Activated naive CD4-positive, alpha-beta T cell treated with anti-CD3 and anti-CD28 coated beads, Interleukin-2, amount 10 ng/mL, durations not matched to agents 7 days and 5 days (primary cell): ENCODE measurements around the gene PTH2.
A peak's percentile ranks its signal among the peaks of the same experiment; 100 is the strongest.

ENCODE experiments used
- CTCF ChIA-PET: fragments of 350-600 bp; sonication (Branson Sonifier 250); formaldehyde crosslinking; loops from one replicate; lab custom pipeline; 2021; ENCODE audit warnings: antibody characterized with exemption; lab: Charles Lee
- DNase-seq: peaks from one replicate; pipeline ENCODE4 v3.0.0-alpha.2; 2020
- H3K27ac Mint-ChIP-seq: one replicate; pipeline ENCODE4 v1.8.0; 2021; ENCODE audit warnings: mild to moderate bottlenecking, moderate library complexity, mixed read lengths
- H3K27me3 Mint-ChIP-seq: one replicate; pipeline ENCODE4 v1.8.0; 2021; ENCODE audit warnings: mild to moderate bottlenecking, mixed read lengths
- H3K36me3 Mint-ChIP-seq: one replicate; pipeline ENCODE4 v1.8.0; 2021; ENCODE audit warnings: mixed read lengths
- H3K4me1 Mint-ChIP-seq: one replicate; pipeline ENCODE4 v1.8.0; 2021; ENCODE audit warnings: mixed read lengths
- H3K4me3 Mint-ChIP-seq: one replicate; pipeline ENCODE4 v1.8.0; 2021; ENCODE audit warnings: mild to moderate bottlenecking, moderate library complexity, mixed read lengths
- H3K9me3 Mint-ChIP-seq: one replicate; pipeline ENCODE4 v1.8.0; 2021; ENCODE audit warnings: mixed read lengths

PTH2 gene

DNA sequence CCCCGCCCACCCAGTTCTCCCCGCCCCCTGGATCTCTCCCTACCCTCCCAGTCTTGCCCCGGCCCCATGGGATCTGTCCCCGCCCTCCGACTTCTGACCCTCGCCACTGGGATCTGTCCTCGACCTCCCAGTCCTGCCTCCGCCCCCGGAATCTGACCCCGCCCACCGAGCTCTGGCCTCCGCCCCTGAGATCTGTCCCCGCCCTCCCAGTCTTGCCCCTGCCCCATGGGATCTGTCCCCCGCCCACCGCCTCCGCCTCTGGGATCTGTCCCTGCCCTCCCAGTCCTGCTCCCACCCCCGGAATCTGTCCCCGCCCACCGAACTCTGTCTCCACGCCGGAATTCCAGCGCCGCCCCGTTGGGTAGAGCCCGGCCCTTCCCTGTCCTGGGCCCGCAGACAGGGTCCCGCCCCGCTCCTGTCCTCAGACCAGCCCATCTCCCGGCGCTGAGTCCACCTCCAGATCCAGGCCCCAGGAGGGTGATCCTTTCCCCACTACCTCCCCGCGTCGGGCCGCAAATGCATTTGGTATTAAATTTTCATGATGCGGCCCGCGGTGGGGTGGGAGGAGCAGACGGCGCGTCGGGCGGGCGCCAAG, 19.6 kb upstream of the PTH2 start:
- Mint-ChIP-seq H3K9me3 (no peaks in the 10 kb centered on the region), H3K27ac (peak overlapping the region; percentile 81), H3K4me3 (peak overlapping the region; percentile 81), H3K27me3 (peaks cover 62% of the 10 kb centered on the region), H3K36me3 (peaks cover 22% of the 10 kb centered on the region), H3K4me1 (peaks cover 59% of the 10 kb centered on the region)
- DNase-seq, result peak; percentile 86
- CTCF ChIA-PET, result interaction anchor here (0.6 to 2.0 kb wide), 7 partner anchors 9 to 80 kb away, joined by 3 to 13 read pairs (median 4); partner anchors contain the start of genes DKKL1, GFY and PIH1D1

DNA sequence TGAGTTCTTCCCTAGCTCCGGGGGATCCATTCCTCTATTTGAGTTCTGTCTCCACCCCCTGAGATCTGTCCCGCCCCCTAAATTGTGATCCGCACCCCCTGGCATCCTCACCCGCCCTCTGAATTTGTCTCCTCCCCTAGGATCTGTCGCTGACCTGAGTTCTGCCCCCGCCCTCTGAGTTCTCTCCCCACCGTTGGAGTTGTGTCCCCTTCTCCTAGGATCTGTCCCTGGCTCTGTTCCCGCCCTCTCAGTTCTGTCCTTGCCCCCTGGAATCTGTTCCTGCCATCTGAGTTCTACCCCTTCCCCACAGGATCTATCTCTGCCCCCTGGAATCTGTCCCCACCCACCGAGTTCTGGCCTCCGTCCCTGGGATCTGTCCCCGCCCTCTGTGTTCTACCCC, 19.1 kb upstream of the PTH2 start:
- peak; percentile 52 for DNase-seq
- CTCF ChIA-PET, result interaction anchor here (1.0 to 2.0 kb wide), 5 partner anchors 10 to 79 kb away, joined by 3 to 13 read pairs (median 4); partner anchors contain the start of genes DKKL1 and PIH1D1
- H3K4me1 Mint-ChIP-seq, result peaks cover 54% of the 10 kb centered on the region
- peaks cover 67% of the 10 kb centered on the region for H3K27me3 Mint-ChIP-seq
- H3K9me3 Mint-ChIP-seq, result no peaks in the 10 kb centered on the region
- peak overlapping the region; percentile 81 for H3K4me3 Mint-ChIP-seq
- no peak overlapping the region for H3K27ac Mint-ChIP-seq
- H3K36me3 Mint-ChIP-seq, result peaks cover 17% of the 10 kb centered on the region

DNA sequence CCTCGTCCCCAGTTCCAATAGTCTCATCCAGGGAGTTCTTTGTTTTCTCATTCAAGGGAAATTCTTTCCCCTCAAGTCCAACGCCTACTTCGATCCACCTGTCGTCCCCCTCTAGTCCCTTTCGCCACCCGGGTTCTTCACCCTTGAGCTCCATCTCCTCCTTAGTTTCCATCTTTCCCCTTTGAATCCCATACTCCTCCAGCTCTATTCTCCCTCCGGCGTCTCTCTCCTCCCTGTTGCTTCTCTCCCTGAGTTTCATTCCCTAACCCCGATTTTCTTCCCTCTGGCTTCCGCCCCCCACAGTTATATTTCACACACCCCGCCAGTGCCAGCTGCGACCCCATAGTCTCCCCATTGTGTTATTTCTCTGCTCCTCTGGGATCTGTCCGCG, 18.7 kb upstream of the PTH2 start:
- Mint-ChIP-seq H3K4me1 (peaks cover 51% of the 10 kb centered on the region), H3K36me3 (peaks cover 14% of the 10 kb centered on the region), H3K4me3 (peak overlapping the region; percentile 81), H3K27ac (no peak overlapping the region), H3K9me3 (no peaks in the 10 kb centered on the region), H3K27me3 (peaks cover 71% of the 10 kb centered on the region)
- no peak for DNase-seq
- CTCF ChIA-PET, result interaction anchor here (1.6 to 2.0 kb wide), 4 partner anchors 10 to 50 kb away, joined by 4 to 13 read pairs (median 5); partner anchors contain the start of gene PIH1D1

DNA sequence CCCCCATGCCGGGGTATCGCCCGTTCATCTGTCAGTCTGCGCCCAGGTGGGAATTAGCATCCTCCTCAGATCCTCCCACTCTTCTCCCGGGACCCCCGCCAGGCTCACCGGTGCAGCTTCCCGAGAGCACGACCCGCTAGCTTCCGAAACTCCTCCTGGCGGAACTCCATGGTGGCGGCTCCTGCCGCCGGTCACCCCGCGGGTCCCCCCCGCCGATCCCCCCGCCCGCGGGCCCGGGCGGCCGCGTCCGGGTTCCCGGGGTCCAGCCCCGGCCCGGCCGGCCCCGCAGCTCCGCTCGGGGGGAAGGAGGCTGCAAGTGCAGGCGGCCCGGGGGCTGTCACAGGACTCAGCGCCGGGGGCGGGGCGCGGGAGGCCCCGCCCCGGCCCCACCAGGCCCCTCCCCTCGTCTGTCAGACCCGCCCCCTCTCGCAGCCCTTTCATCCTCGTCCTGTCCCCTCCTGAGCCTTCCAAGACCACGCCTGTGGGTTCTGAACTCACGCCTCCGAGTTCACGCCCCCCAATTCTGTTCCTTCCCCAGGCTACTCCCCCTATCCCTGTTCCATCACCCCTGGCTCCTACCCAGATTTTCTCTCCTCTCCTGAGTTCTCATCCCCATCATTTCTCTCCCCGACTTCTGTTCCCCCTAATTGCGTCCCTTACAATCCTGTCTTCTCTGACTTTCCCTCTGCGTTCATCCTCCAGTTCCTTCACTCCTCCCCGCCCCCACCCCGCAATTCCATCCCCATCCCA, 18.1 kb upstream of the PTH2 start, which contains the start of gene SLC17A7:
Gene SLC17A7, minus strand, starts transcription at position 318 of the 750 bp plus-strand sequence. Its CDS starts 148 bp downstream, at position 170.
- Mint-ChIP-seq H3K9me3 (no peaks in the 10 kb centered on the region), H3K4me3 (peak within 1 kb of the TSS; percentile 81), H3K4me1 (peaks cover 49% of the 10 kb centered on the region), H3K27me3 (peaks cover 76% of the 10 kb centered on the region), H3K36me3 (peaks cover 8% of the 10 kb centered on the region), H3K27ac (no peak within 1 kb of the TSS)
- CTCF ChIA-PET, result interaction anchor here (0.5 to 2.0 kb wide), 5 partner anchors 11 to 49 kb away, joined by 3 to 13 read pairs (median 4); partner anchors contain the start of gene PIH1D1
- DNase-seq, result peak; percentile 68

DNA sequence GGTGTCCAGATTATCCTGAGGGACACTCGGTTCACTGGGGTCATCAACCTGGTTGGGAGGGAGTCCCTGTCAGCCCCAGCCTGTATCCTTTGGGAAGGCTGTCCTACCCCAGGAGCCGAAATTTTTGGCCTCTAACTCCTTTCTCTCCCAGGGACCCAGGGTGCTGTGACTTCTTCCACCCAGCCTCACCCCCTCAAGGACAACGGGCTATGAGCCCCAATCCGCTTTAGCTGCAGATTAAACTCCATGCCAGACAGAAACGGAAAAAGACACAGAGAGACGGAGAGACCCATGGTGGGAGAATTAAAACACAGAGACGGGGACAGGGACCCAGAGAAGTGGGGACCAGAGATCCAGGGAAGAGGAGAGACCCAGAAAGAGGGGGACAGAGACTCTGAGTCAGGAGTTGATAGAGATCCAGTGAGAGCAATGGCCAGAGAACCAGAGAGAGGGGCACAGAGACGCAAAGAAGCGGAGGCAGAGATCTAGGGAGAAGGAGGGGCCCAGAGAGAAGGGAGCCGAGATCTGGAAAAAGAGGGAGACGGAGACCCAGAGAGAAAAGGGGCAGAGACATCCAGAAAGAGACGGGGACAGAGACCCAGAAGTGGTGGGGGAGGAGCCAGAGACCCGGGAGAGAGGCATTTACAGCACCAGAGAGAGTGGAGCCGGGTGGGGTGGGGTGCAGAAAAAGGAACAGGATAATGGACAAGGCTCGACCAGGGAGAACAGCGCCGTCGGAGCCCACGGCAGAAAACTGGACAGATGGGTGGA, 17.4 kb upstream of the PTH2 start:
- H3K4me1 Mint-ChIP-seq, result peaks cover 50% of the 10 kb centered on the region
- no peak overlapping the region for H3K27ac Mint-ChIP-seq
- DNase-seq, result no peak
- no peaks in the 10 kb centered on the region for H3K9me3 Mint-ChIP-seq
- CTCF ChIA-PET, result interaction anchor here (0.5 to 2.0 kb wide), 2 partner anchors 20 to 49 kb away, joined by 3 to 13 read pairs; no protein-coding TSS in a partner anchor
- peaks cover 84% of the 10 kb centered on the region for H3K27me3 Mint-ChIP-seq
- H3K36me3 Mint-ChIP-seq, result peaks cover 4% of the 10 kb centered on the region
- peak overlapping the region; percentile 42 for H3K4me3 Mint-ChIP-seq

DNA sequence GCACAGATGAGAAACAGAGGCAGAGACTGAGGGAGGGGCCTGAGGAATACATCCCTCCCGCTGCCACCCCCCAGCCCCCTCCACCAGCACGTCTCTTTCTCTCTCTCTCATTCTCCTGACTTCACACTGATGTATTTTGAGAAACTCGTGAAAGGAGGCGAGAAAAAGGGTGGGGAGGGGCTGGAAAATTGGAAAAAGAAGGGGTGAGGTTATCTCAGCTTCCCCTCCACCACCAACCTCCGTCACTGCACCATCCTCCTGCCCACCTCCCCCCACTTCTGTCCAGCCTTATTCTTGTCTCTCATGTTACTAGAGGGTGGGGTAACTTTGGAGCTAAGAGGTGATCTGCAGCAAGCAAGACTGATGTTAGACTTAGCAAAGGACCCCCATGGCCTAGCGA, 16.6 kb upstream of the PTH2 start:
- no peaks in the 10 kb centered on the region for H3K9me3 Mint-ChIP-seq
- peaks cover 47% of the 10 kb centered on the region for H3K4me1 Mint-ChIP-seq
- H3K27me3 Mint-ChIP-seq, result peaks cover 92% of the 10 kb centered on the region
- CTCF ChIA-PET, result interaction anchor here (0.5 to 2.1 kb wide), 2 partner anchors 48 to 175 kb away, joined by 5 to 6 read pairs; no protein-coding TSS in a partner anchor
- H3K4me3 Mint-ChIP-seq, result no peak overlapping the region
- peaks cover 1% of the 10 kb centered on the region for H3K36me3 Mint-ChIP-seq
- DNase-seq, result no peak
- H3K27ac Mint-ChIP-seq, result no peak overlapping the region

DNA sequence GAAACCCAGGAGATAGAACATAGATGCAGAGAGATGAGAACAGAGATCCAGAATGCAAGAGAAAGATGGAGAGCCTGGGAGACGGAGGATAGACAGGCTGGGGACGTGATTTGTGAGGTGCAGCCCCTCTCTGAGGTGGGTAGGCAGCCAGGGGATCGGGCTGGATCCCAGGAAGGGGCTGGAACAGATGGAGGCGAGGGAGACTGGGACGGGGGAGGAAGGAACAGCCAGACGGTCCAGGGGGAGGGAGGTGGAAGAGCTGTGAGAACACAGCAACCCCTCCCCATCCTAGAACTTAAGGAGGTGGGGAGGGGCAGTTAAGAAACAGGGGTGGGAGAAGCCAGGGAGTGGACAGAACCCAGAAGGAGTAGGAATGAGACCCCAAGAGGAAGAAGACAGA, 15.0 kb upstream of the PTH2 start:
- no peak overlapping the region for H3K27ac Mint-ChIP-seq
- peaks cover 100% of the 10 kb centered on the region for H3K27me3 Mint-ChIP-seq
- H3K4me1 Mint-ChIP-seq, result peaks cover 38% of the 10 kb centered on the region
- H3K9me3 Mint-ChIP-seq, result no peaks in the 10 kb centered on the region
- H3K36me3 Mint-ChIP-seq, result no peaks in the 10 kb centered on the region
- CTCF ChIA-PET, result interaction anchor here (0.6 to 2.1 kb wide), 2 partner anchors 34 to 47 kb away, joined by 3 to 6 read pairs; no protein-coding TSS in a partner anchor
- no peak for DNase-seq
- no peak overlapping the region for H3K4me3 Mint-ChIP-seq

DNA sequence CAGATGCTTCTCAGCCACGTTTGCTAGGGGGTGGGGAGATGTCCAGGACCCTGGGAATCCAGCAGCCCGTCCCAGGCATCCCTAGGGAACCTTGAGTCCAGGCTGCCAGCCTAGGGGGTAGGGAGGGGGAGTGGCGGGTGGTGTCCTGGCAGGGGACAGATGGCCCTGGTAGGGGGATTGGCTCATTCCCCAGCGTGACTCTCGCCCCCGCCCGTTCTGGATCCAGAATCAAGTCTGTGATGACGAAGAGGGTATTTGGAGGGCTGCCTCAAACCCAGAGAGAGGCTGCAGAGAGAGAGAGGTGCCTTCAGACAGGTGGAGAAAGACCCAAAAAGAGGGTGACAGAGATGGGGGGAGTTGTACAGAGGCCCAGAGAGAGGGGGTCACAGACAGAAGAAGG, 14.0 kb upstream of the PTH2 start:
- CTCF ChIA-PET, result no interaction called here
- Mint-ChIP-seq H3K4me3 (no peak overlapping the region), H3K9me3 (no peaks in the 10 kb centered on the region), H3K4me1 (peaks cover 35% of the 10 kb centered on the region), H3K36me3 (peaks cover under 1% of the 10 kb centered on the region), H3K27me3 (peaks cover 100% of the 10 kb centered on the region), H3K27ac (no peak overlapping the region)
- no peak for DNase-seq

DNA sequence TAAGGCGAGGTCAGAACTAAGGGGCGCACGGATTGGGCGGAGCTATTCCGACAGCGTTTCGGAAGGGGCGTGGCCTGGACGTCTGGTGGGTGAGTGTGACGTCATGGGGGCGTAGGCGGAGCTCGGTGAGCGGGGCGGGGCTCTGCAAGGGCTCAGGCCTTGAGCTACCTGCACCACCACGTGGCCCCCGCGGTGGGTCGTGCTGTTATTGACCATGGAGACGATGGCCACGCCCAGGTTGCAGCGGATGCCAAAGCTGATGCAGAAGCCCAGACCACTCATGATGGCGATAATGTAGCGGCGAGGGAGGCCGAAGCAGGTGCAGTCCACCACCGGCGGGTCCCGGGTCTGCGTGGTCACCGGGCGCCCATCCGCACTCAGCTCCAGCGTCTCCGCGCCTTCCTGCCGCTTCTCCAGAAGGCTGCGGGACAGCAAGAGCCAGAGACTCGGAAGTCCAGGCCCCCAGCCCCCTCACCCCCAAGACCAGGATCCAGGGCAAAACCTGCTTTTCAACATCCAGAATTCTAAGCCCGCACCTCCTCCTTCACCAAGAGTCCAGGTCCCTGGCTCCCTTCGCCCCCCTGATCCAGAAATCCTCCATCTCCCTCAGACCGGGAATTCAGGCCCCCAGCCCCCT, 13.3 kb upstream of the PTH2 start:
- Mint-ChIP-seq H3K27me3 (peaks cover 100% of the 10 kb centered on the region), H3K36me3 (peaks cover 2% of the 10 kb centered on the region), H3K27ac (no peak overlapping the region), H3K4me1 (peaks cover 32% of the 10 kb centered on the region), H3K4me3 (no peak overlapping the region), H3K9me3 (no peaks in the 10 kb centered on the region)
- CTCF ChIA-PET, result interaction anchor here (0.9 to 1.1 kb wide), 3 partner anchors 34 to 238 kb away, joined by 3 read pairs; no protein-coding TSS in a partner anchor
- DNase-seq, result peak; percentile 75

DNA sequence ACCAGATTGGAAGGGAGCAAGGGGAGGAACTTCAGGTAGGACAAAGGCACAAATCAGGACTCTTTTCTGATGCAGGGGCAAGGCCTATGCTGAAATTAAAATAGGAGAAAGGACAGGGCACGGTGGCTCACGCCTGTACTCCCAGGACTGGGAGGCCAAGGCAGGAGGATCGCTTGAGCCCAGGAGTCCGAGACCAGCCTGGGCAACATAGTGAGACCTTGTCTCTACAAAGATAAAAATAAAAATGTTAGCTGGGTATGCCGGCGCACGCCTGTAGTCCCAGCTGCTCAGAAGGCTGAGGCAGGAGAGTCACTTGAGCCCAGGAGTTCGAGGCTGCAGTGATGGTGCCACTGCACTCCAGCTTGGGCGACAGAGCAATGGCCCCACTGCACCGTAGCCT, 12.4 kb upstream of the PTH2 start:
- peaks cover 32% of the 10 kb centered on the region for H3K4me1 Mint-ChIP-seq
- CTCF ChIA-PET, result interaction anchor here (0.9 to 1.2 kb wide), 5 partner anchors 10 to 239 kb away, joined by 3 to 4 read pairs (median 3); partner anchors contain the start of gene GFY
- no peak overlapping the region for H3K27ac Mint-ChIP-seq
- H3K36me3 Mint-ChIP-seq, result peaks cover 2% of the 10 kb centered on the region
- no peak overlapping the region for H3K4me3 Mint-ChIP-seq
- H3K9me3 Mint-ChIP-seq, result no peaks in the 10 kb centered on the region
- DNase-seq, result no peak
- H3K27me3 Mint-ChIP-seq, result peaks cover 100% of the 10 kb centered on the region

DNA sequence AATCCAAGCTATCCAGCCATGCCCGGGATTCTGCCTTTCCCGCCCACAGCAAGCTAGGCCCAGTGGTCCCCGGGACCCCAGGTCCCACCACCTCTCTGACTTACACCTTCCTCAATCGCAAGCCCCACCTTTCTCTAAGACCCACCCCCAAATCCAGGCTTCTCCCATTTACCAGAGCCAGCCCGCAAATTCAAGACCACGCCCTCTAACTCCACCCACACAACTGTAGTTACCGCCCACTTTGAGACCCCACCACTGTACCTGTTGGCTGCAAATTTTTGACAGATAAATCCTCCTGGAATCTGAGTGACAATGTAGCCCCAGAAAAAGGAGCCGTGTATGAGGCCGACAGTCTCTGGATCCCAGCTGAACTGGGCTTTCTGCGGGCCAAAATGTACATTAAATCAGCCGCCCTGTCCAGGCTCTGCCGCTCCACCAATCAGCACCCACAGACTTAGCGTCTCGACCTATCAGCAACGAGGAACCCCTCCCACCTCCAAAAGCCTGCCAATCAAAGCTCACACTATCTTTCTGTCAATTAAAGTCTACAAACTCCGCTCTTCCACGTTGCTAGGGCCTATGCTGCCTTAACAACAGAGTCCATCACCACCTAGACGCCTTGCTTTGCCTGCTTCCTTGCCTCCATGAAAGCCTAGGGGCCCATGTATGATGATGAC, 11.8 kb upstream of the PTH2 start:
- H3K9me3 Mint-ChIP-seq, result no peaks in the 10 kb centered on the region
- H3K36me3 Mint-ChIP-seq, result peaks cover 2% of the 10 kb centered on the region
- H3K27me3 Mint-ChIP-seq, result peaks cover 100% of the 10 kb centered on the region
- CTCF ChIA-PET, result interaction anchor here (0.9 to 1.2 kb wide), 2 partner anchors 10 to 15 kb away, joined by 3 to 4 read pairs; partner anchors contain the start of gene GFY
- no peak overlapping the region for H3K4me3 Mint-ChIP-seq
- peaks cover 31% of the 10 kb centered on the region for H3K4me1 Mint-ChIP-seq
- no peak for DNase-seq
- no peak overlapping the region for H3K27ac Mint-ChIP-seq

DNA sequence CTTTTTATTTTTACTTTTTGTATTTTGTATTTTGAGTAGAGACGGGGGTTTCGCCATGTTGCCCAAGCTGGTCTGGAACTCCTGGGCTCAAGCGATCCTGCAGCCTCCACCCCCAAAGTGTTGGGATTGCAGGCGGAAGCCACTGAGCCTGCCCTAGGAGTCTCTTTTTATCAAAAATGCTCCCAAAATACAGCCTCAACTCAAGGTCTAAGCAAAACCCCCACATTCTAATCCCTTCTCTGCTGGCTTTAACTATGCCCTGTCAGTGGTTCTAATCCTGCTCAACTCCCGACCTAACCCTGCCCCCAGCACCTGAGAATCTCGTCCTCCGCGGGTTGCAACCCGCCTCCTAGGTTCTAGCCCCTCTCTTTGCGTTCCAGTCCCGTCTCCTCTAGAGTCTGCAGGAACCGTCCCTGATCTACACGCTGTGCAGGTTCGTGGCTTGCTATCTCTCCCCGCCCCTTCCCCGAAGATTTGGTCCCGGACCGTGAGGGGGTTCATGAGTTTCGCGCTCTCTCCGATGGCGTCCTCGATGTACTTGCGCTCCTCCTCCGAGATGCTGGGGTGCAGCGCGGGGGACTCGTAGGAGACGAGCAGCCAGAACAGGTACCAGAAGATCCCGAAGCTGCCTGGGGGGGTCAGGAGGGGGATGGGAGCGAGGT, 10.1 kb upstream of the PTH2 start:
- H3K27ac Mint-ChIP-seq, result peak overlapping the region; percentile 75
- DNase-seq, result no peak
- CTCF ChIA-PET, result no interaction called here
- peaks cover 40% of the 10 kb centered on the region for H3K4me1 Mint-ChIP-seq
- no peak overlapping the region for H3K4me3 Mint-ChIP-seq
- H3K9me3 Mint-ChIP-seq, result no peaks in the 10 kb centered on the region
- H3K36me3 Mint-ChIP-seq, result peaks cover 2% of the 10 kb centered on the region
- H3K27me3 Mint-ChIP-seq, result peaks cover 100% of the 10 kb centered on the region
